HEK293 (cell line): ENCODE results near the gene CSAD.

Source experiments
- CTCF ChIA-PET: fragments of 350-600 bp; formaldehyde crosslinking; extraction: SDS; loops from one replicate; lab custom pipeline; 2021; ENCODE audit warnings: antibody characterized with exemption; lab: Yijun Ruan, JAX
- POLR2A ChIA-PET: fragments of 300-600 bp; formaldehyde crosslinking; extraction: SDS; loops from one replicate; lab custom pipeline; 2020; ENCODE audit warnings: antibody characterized with exemption, inconsistent platforms; lab: Yijun Ruan, JAX
- H3K27ac ChIP-seq: fragments of 200-500 bp; sonication (Bioruptor generic); 2 replicates; pipeline ENCODE4 v1.5.1; 2014; ENCODE audit warnings: low read depth, low read length, control low read depth, inconsistent platforms; ENCODE audit errors: extremely low read depth
- H3K36me3 ChIP-seq, 2 experiments: fragments of 200-500 bp in 1 of 2; sonication (Bioruptor generic) in 1 of 2; 1 replicate in 1 of 2; 2 replicates in 1 of 2; pipeline ENCODE4 v1.5.1; 2014 to 2017; ENCODE audit warnings: inconsistent platforms in 2 of 2, low read length in 2 of 2; ENCODE audit not compliant: control insufficient read depth in 2 of 2, insufficient read depth in 1 of 2
- H3K4me1 ChIP-seq: fragments of 200-500 bp; sonication (Bioruptor generic); 2 replicates; pipeline ENCODE4 v1.5.1; 2014; ENCODE audit warnings: mild to moderate bottlenecking, low read length, inconsistent platforms; ENCODE audit not compliant: control insufficient read depth, insufficient read depth
- H3K4me3 ChIP-seq: 2 replicates; pipeline ENCODE4 v1.5.1; 2011; ENCODE audit warnings: low read depth, mild to moderate bottlenecking, control low read depth, low read length, moderate library complexity
- H3K9me3 ChIP-seq: fragments of 200-500 bp; sonication (Bioruptor generic); 2 replicates; pipeline ENCODE4 v1.5.1; 2014; ENCODE audit warnings: low read depth, low read length, inconsistent platforms; ENCODE audit not compliant: control insufficient read depth, insufficient read depth
- HIC1 ChIP-seq: fragments of 450-650 bp; formaldehyde crosslinking; IDR thresholded peaks from 2 replicates; pipeline ENCODE4 v1.5.1; 2016; ENCODE audit warnings: missing biosample characterization, missing genetic modification characterization
- HOXA7 ChIP-seq: sonication (generic); formaldehyde crosslinking; IDR thresholded peaks from 2 replicates; pipeline ENCODE4 v1.8.1; 2022; ENCODE audit warnings: missing genetic modification reagents, borderline replicate concordance
- INSM2 ChIP-seq: fragments of 450-650 bp; formaldehyde crosslinking; IDR thresholded peaks from 2 replicates; pipeline ENCODE4 v1.5.1; 2016; ENCODE audit warnings: missing biosample characterization, missing genetic modification characterization
- KLF1 ChIP-seq: fragments of 450-650 bp; formaldehyde crosslinking; IDR thresholded peaks from 2 replicates; pipeline ENCODE4 v1.5.1; 2016; ENCODE audit warnings: missing biosample characterization, missing genetic modification characterization
- ZBTB49 ChIP-seq: fragments of 450-650 bp; formaldehyde crosslinking; IDR thresholded peaks from 2 replicates; pipeline ENCODE4 v1.5.1; 2016; ENCODE audit warnings: missing biosample characterization, missing genetic modification characterization, low read depth
- ZBTB7A ChIP-seq: fragments of 450-650 bp; formaldehyde crosslinking; IDR thresholded peaks from 2 replicates; pipeline ENCODE4 v1.5.1; 2016; ENCODE audit warnings: low read depth, missing biosample characterization, missing genetic modification characterization
- ZNF133 ChIP-seq: fragments of 450-650 bp; formaldehyde crosslinking; IDR thresholded peaks from 2 replicates; pipeline ENCODE4 v1.5.1; 2016; ENCODE audit warnings: missing biosample characterization, missing genetic modification characterization
- ZNF140 ChIP-seq: fragments of 450-650 bp; formaldehyde crosslinking; IDR thresholded peaks from 2 replicates; pipeline ENCODE4 v1.5.1; 2016; ENCODE audit warnings: missing biosample characterization, missing genetic modification characterization
- ZNF211 ChIP-seq: fragments of 450-650 bp; formaldehyde crosslinking; IDR thresholded peaks from 2 replicates; pipeline ENCODE4 v1.5.1; 2016; ENCODE audit warnings: low read depth, missing biosample characterization, missing genetic modification characterization
- ZNF239 ChIP-seq: fragments of 450-650 bp; formaldehyde crosslinking; IDR thresholded peaks from 2 replicates; pipeline ENCODE4 v1.5.1; 2016; ENCODE audit warnings: missing biosample characterization, missing genetic modification characterization
- ZNF280C ChIP-seq: fragments of 450-650 bp; formaldehyde crosslinking; IDR thresholded peaks from 2 replicates; pipeline ENCODE4 v1.5.1; 2016; ENCODE audit warnings: missing biosample characterization, missing genetic modification characterization
- ZNF394 ChIP-seq: fragments of 450-650 bp; formaldehyde crosslinking; IDR thresholded peaks from 2 replicates; pipeline ENCODE4 v1.5.1; 2016; ENCODE audit warnings: missing biosample characterization, missing genetic modification characterization, mild to moderate bottlenecking, moderate library complexity, borderline replicate concordance
- ZNF426 ChIP-seq: fragments of 450-650 bp; formaldehyde crosslinking; IDR thresholded peaks from 2 replicates; pipeline ENCODE4 v1.5.1; 2017; ENCODE audit warnings: missing biosample characterization, missing genetic modification characterization, mild to moderate bottlenecking, inconsistent platforms, moderate library complexity
- ZNF514 ChIP-seq: fragments of 450-650 bp; formaldehyde crosslinking; IDR thresholded peaks from 2 replicates; pipeline ENCODE4 v1.5.1; 2016; ENCODE audit warnings: missing biosample characterization, missing genetic modification characterization
- ZNF626 ChIP-seq: fragments of 450-650 bp; sonication (Bioruptor Pico); formaldehyde crosslinking; IDR thresholded peaks from 2 replicates; pipeline ENCODE4 v1.5.1; 2018; ENCODE audit warnings: missing biosample characterization, missing genetic modification characterization, inconsistent platforms
- ZNF704 ChIP-seq: fragments of 450-650 bp; formaldehyde crosslinking; IDR thresholded peaks from 2 replicates; pipeline ENCODE4 v1.5.1; 2016; ENCODE audit warnings: missing biosample characterization, missing genetic modification characterization
- ZNF768 ChIP-seq: fragments of 450-650 bp; formaldehyde crosslinking; IDR thresholded peaks from 2 replicates; pipeline ENCODE4 v1.5.1; 2018; ENCODE audit warnings: missing biosample characterization, mild to moderate bottlenecking, missing genetic modification characterization

Gene CSAD

GRCh38 chr12:53152390-53152789, 28.3 kb downstream of the CSAD start:
- Histone ChIP-seq H3K36me3 (no peaks in the 10 kb centered on the region), H3K9me3 (no peaks in the 10 kb centered on the region), H3K4me1 (no peaks in the 10 kb centered on the region), H3K27ac (no peak overlapping the region), H3K4me3 (no peak overlapping the region)
- ChIA-PET CTCF (interaction anchor here (1.3 kb wide), 1 partner anchor 87 kb away, joined by 3 read pairs; no protein-coding TSS in a partner anchor), POLR2A (interaction anchor here (1.3 kb wide), 1 partner anchor 19 kb away, joined by 3 read pairs; no protein-coding TSS in a partner anchor)
- TF ChIP-seq ZNF704 (no peak), ZNF768 (tag by site-specific recombination) (no peak), ZBTB49 (tag by site-specific recombination) (no peak), ZBTB7A (tag by site-specific recombination) (no peak), ZNF133 (tag by site-specific recombination) (no peak), ZNF394 (tag by site-specific recombination) (no peak), HOXA7 (no peak), INSM2 (tag by site-specific recombination) (no peak), HIC1 (tag by site-specific recombination) (no peak), ZNF140 (tag by site-specific recombination) (no peak)

GRCh38 chr12:53151039-53151438, 29.7 kb downstream of the CSAD start:
- H3K36me3 ChIP-seq: no peaks in the 10 kb centered on the region
- TF ChIP-seq ZNF280C (no peak), ZNF211 (tag by site-specific recombination) (no peak), ZNF514 (tag by site-specific recombination) (no peak), ZNF426 (no peak), ZNF394 (tag by site-specific recombination) (no peak), ZNF626 (tag by site-specific recombination) (no peak), KLF1 (tag by site-specific recombination) (no peak), ZNF239 (tag by site-specific recombination) (no peak)
- TF ChIP-seq, all 188 proteins: peak for 0
- ChIA-PET POLR2A (interaction anchor here (1.3 kb wide), 1 partner anchor 21 kb away, joined by 3 read pairs; no protein-coding TSS in a partner anchor), CTCF (interaction anchor here (0.6 to 1.3 kb wide), 2 partner anchors 9 to 171 kb away, joined by 3 to 5 read pairs; no protein-coding TSS in a partner anchor)
- H3K27ac ChIP-seq: no peak overlapping the region
- H3K9me3 ChIP-seq: no peaks in the 10 kb centered on the region
- H3K4me1 ChIP-seq: no peaks in the 10 kb centered on the region
- no peak overlapping the region for H3K4me3 ChIP-seq
